H1 (cell line): ENCODE results near the gene CDC42EP4. TPM values are rescaled to one million over a fixed set of nuclear protein-coding genes. Genes with fewer than 3 reads are reported as not detected.
A peak's percentile ranks its signal among the peaks of the same experiment; 100 is the strongest.

Experiments
- CTCF ChIA-PET: fragments of 300-600 bp; sonication (Branson Sonifier 250); formaldehyde crosslinking; loops from one replicate; lab custom pipeline; 2021; ENCODE audit not compliant: partially characterized antibody; lab: Charles Lee
- POLR2A ChIA-PET: fragments of 300-600 bp; sonication (Branson Sonifier 250); formaldehyde crosslinking; loops from one replicate; lab custom pipeline; 2021; ENCODE audit warnings: inconsistent platforms; ENCODE audit not compliant: partially characterized antibody; lab: Charles Lee
- DNase-seq, 2 experiments: peaks; one replicate each; pipeline versions ENCODE4 v3.0.0 to v3.0.0-alpha.2; 2010 to 2022; ENCODE audit warnings: low spot score in 2 of 2, low read depth in 1 of 2, mixed read lengths in 1 of 2
- FAIRE-seq: peaks from 2 replicates; lab custom pipeline; 2011; peaks lifted over from hg19 to GRCh38; lab: Jason Lieb, UNC
- H2AFZ ChIP-seq: 2 replicates; pipeline ENCODE4 v1.8.1; 2012; ENCODE audit warnings: low read length, inconsistent platforms
- H2AK5ac ChIP-seq: 2 replicates; pipeline ENCODE4 v1.6.1; 2013; ENCODE audit warnings: low read depth, low read length
- H2BK120ac ChIP-seq: replicated peaks from 2 replicates; pipeline ENCODE3; 2013; ENCODE audit warnings: low read depth, low read length, inconsistent platforms
- H2BK12ac ChIP-seq: 2 replicates; pipeline ENCODE4 v1.6.1; 2013; ENCODE audit warnings: low read depth, low read length
- H2BK15ac ChIP-seq: 2 replicates; pipeline ENCODE4 v1.6.1; 2013; ENCODE audit warnings: low read length
- H2BK20ac ChIP-seq: 2 replicates; pipeline ENCODE4 v1.6.1; 2013; ENCODE audit warnings: low read length
- H2BK5ac ChIP-seq: 2 replicates; pipeline ENCODE4 v1.6.1; 2013; ENCODE audit warnings: low read depth, low read length
- H3K14ac ChIP-seq: 2 replicates; pipeline ENCODE4 v1.6.1; 2013; ENCODE audit warnings: inconsistent platforms; ENCODE audit not compliant: insufficient read length
- H3K18ac ChIP-seq: 2 replicates; pipeline ENCODE4 v1.6.1; 2013; ENCODE audit warnings: low read length; ENCODE audit errors: extremely low read depth
- H3K23ac ChIP-seq: 2 replicates; pipeline ENCODE4 v1.6.1; 2013; ENCODE audit warnings: inconsistent platforms; ENCODE audit not compliant: insufficient read length
- H3K23me2 ChIP-seq: 2 replicates; pipeline ENCODE4 v1.6.1; 2013; ENCODE audit warnings: low read depth, low read length
- H3K27ac ChIP-seq: 2 replicates; pipeline ENCODE4 v1.6.1; 2011; ENCODE audit warnings: low read depth, low read length, inconsistent platforms
- H3K27me3 ChIP-seq, 4 experiments: replicated peaks in 1 of 4; 1 replicate in 1 of 4; 2 replicates in 3 of 4; pipeline versions ENCODE4 v1.6.1 to v1.8.1; 2011 to 2013; ENCODE audit warnings: low read length in 3 of 4, mild to moderate bottlenecking in 3 of 4, inconsistent platforms in 2 of 4, mixed read lengths in 2 of 4, moderate library complexity in 1 of 4; ENCODE audit not compliant: control insufficient read depth in 3 of 4, insufficient read depth in 3 of 4; ENCODE audit errors: extremely low read depth in 1 of 4
- H3K36me3 ChIP-seq, 4 experiments: 2 replicates each; pipeline versions ENCODE4 v1.6.1 to v1.8.1; 2011 to 2013; ENCODE audit warnings: mild to moderate bottlenecking in 4 of 4, low read length in 3 of 4, moderate library complexity in 2 of 4, control low read depth in 1 of 4, inconsistent platforms in 1 of 4; ENCODE audit not compliant: insufficient read depth in 4 of 4, control insufficient read depth in 2 of 4
- H3K4ac ChIP-seq: replicated peaks from 2 replicates; pipeline ENCODE3; 2013; ENCODE audit warnings: low read length, low read depth, mixed read lengths, inconsistent platforms; ENCODE audit not compliant: insufficient read length
- H3K4me1 ChIP-seq, 4 experiments: replicated peaks in 1 of 4; 1 replicate in 1 of 4; 2 replicates in 3 of 4; pipeline versions ENCODE4 v1.6.1 to v1.8.1; 2011 to 2013; ENCODE audit warnings: low read length in 3 of 4, inconsistent platforms in 2 of 4, mixed read lengths in 1 of 4; ENCODE audit not compliant: insufficient read depth in 4 of 4, control insufficient read depth in 3 of 4
- H3K4me2 ChIP-seq, 2 experiments: 2 replicates each; pipeline versions ENCODE4 v1.6.1 to v1.8.1; 2011 to 2013; ENCODE audit warnings: low read depth in 2 of 2, low read length in 2 of 2, control low read depth in 1 of 2, inconsistent platforms in 1 of 2, mild to moderate bottlenecking in 1 of 2; ENCODE audit not compliant: insufficient read depth in 1 of 2
- H3K4me3 ChIP-seq, 4 experiments: fragments of 200-600, 300-600 bp in 1 of 4; sonication (generic), shearing (Covaris generic), sonication (Bioruptor Twin) in 1 of 4; 2 replicates each; pipeline versions ENCODE4 v1.5.1 to v1.8.1; 2011 to 2016; ENCODE audit warnings: low read length in 4 of 4, low read depth in 3 of 4, control low read depth in 2 of 4, inconsistent platforms in 2 of 4, mild to moderate bottlenecking in 2 of 4, mixed read lengths in 1 of 4, moderate library complexity in 1 of 4; ENCODE audit not compliant: insufficient read depth in 2 of 4; ENCODE audit errors: extremely low read depth in 1 of 4
- H3K56ac ChIP-seq: replicated peaks from 2 replicates; pipeline ENCODE3; 2013; ENCODE audit warnings: low read depth, mild to moderate bottlenecking, mixed read lengths, low read length, inconsistent platforms; ENCODE audit not compliant: insufficient read length
- H3K79me1 ChIP-seq: 2 replicates; pipeline ENCODE4 v1.6.1; 2013; ENCODE audit warnings: low read depth, low read length, control low read depth
- H3K79me2 ChIP-seq, 2 experiments: 2 replicates each; pipeline versions ENCODE4 v1.6.1 to v1.8.1; 2012 to 2013; ENCODE audit warnings: low read length in 2 of 2, mild to moderate bottlenecking in 2 of 2, inconsistent platforms in 1 of 2; ENCODE audit not compliant: insufficient read depth in 2 of 2, control insufficient read depth in 1 of 2
- H3K9ac ChIP-seq, 4 experiments: replicated peaks in 1 of 4; 1 replicate in 1 of 4; 2 replicates in 3 of 4; pipeline versions ENCODE4 v1.6.1 to v1.8.1; 2011 to 2013; ENCODE audit warnings: low read depth in 3 of 4, low read length in 3 of 4, control low read depth in 2 of 4, mild to moderate bottlenecking in 2 of 4, moderate library complexity in 2 of 4, inconsistent platforms in 1 of 4; ENCODE audit errors: extremely low read depth in 1 of 4
- H3K9me3 ChIP-seq, 2 experiments: 2 replicates each; pipeline versions ENCODE4 v1.6.1 to v1.8.1; 2012 to 2013; ENCODE audit warnings: mild to moderate bottlenecking in 2 of 2, moderate library complexity in 2 of 2, control low read depth in 1 of 2, inconsistent platforms in 1 of 2, low read depth in 1 of 2, low read length in 1 of 2, mixed read lengths in 1 of 2; ENCODE audit not compliant: insufficient read depth in 2 of 2
- H4K20me1 ChIP-seq, 2 experiments: replicated peaks in 1 of 2; 2 replicates each; pipeline versions ENCODE3 to v1.8.1; 2011 to 2013; ENCODE audit warnings: inconsistent platforms in 2 of 2, low read length in 2 of 2, mild to moderate bottlenecking in 1 of 2; ENCODE audit not compliant: insufficient read depth in 2 of 2, control insufficient read depth in 1 of 2
- H4K5ac ChIP-seq: 2 replicates; pipeline ENCODE4 v1.6.1; 2013; ENCODE audit warnings: low read length, low read depth, mixed read lengths, inconsistent platforms; ENCODE audit not compliant: insufficient read length
- H4K8ac ChIP-seq: 2 replicates; pipeline ENCODE4 v1.8.0; 2013; ENCODE audit warnings: mild to moderate bottlenecking, moderate library complexity, low read length, inconsistent platforms; ENCODE audit not compliant: insufficient read depth; ENCODE audit errors: extremely low read depth
- H4K91ac ChIP-seq: replicated peaks from 2 replicates; pipeline ENCODE3; 2013; ENCODE audit warnings: low read length, mixed read lengths, inconsistent platforms; ENCODE audit not compliant: insufficient read length
- CHD2 ChIP-seq: IDR thresholded peaks from 2 replicates; pipeline ENCODE4 v1.6.1; 2012; ENCODE audit warnings: low read length, improper control_type of control experiment
- CTBP2 ChIP-seq: IDR thresholded peaks from 2 replicates; pipeline ENCODE4 v1.7.0; 2011; ENCODE audit warnings: borderline replicate concordance, mild to moderate bottlenecking, moderate library complexity, mixed read lengths, low read length; ENCODE audit not compliant: insufficient read depth, insufficient read length
- EGR1 ChIP-seq: IDR thresholded peaks from 2 replicates; pipeline ENCODE4 v1.6.1; 2011; ENCODE audit warnings: low read depth, low read length, borderline replicate concordance
- EP300 ChIP-seq, 2 experiments: IDR thresholded peaks; 1 replicate in 1 of 2; 2 replicates in 1 of 2; pipeline ENCODE4 v1.6.1; 2011 to 2012; ENCODE audit warnings: low read depth in 2 of 2, low read length in 2 of 2, mild to moderate bottlenecking in 2 of 2, borderline replicate concordance in 1 of 2, inconsistent platforms in 1 of 2, moderate library complexity in 1 of 2
- GABPA ChIP-seq: IDR thresholded peaks from 2 replicates; pipeline ENCODE4 v1.6.1; 2011; ENCODE audit warnings: mild to moderate bottlenecking, low read length, moderate library complexity, borderline replicate concordance; ENCODE audit not compliant: insufficient read depth
- KDM1A ChIP-seq: fragments of 200-600, 300-600 bp; sonication (generic); IDR thresholded peaks from 2 replicates; pipeline ENCODE4 v1.7.1; 2016; ENCODE audit warnings: mild to moderate bottlenecking, low read length, borderline replicate concordance
- KDM5A ChIP-seq: fragments of 200-600 bp; IDR thresholded peaks from 2 replicates; pipeline ENCODE4 v1.7.1; 2012; ENCODE audit warnings: mild to moderate bottlenecking, low read length, inconsistent platforms, mixed read lengths
- MAX ChIP-seq: IDR thresholded peaks from 2 replicates; pipeline ENCODE4 v1.6.1; 2012; ENCODE audit warnings: inconsistent platforms
- WGBS, 2 experiments: shearing (Covaris generic) in 1 of 2; methylation state at CpG; one replicate each; pipeline versions ENCODE4 v1.1.6 to v1.1.7; 2013 to 2015; ENCODE audit warnings: low lambda C conversion rate in 2 of 2, mixed read lengths in 2 of 2, inconsistent platforms in 1 of 2, low coverage in 1 of 2, missing lambda C conversion rate in 1 of 2; ENCODE audit not compliant: insufficient replicate concordance in 2 of 2, insufficient coverage in 1 of 2, insufficient read length in 1 of 2; ENCODE audit errors: extremely low coverage in 1 of 2, missing lambda C conversion rate in 1 of 2; 5-methylcytosine and 5-hydroxymethylcytosine counted together
- polyA plus RNA-seq, 7 experiments: library from polyadenylated mRNA; depleted of rRNA in 3 of 7; stranded (reverse) in 5 of 7; unstranded in 2 of 7; fragments of >200 nt in 5 of 7; fragments of 200-250 nt in 2 of 7; gene quantifications; 1 replicate in 5 of 7; 2 replicates in 1 of 7; 4 replicates in 1 of 7; pipeline versions ENCODE4 v1.2.1 to v1.2.3, GENCODE V29; 2011 to 2013; ENCODE audit warnings: missing spikeins in 2 of 7, mixed read lengths in 2 of 7
- total RNA-seq: library from RNA; stranded (reverse); fragmentation: NEBNext Ultra II Directional; extraction: Animal tissue kit (Norgen Biotek cat#: 25700); gene quantifications from 2 replicates; pipeline ENCODE4 v1.2.1, GENCODE V29; 2021
- TF ChIP-seq, protein P1 (sequence below), 3 experiments: IDR thresholded peaks; 1 replicate in 2 of 3; 2 replicates in 1 of 3; pipeline versions ENCODE4 v1.5.1 to v1.6.1; 2011; ENCODE audit warnings: low read length in 3 of 3, mild to moderate bottlenecking in 3 of 3, inconsistent platforms in 2 of 3, low read depth in 1 of 3, moderate library complexity in 1 of 3; ENCODE audit not compliant: insufficient read depth in 1 of 3; ENCODE audit errors: control extremely low read depth in 1 of 3

Gene CDC42EP4
- total and polyA plus RNA-seq, 2 of the 8 experiments (the other 6 are each of a cell fraction or from before 2014, with no cell fraction given): 8.8 to 12.6 TPM

DNA sequence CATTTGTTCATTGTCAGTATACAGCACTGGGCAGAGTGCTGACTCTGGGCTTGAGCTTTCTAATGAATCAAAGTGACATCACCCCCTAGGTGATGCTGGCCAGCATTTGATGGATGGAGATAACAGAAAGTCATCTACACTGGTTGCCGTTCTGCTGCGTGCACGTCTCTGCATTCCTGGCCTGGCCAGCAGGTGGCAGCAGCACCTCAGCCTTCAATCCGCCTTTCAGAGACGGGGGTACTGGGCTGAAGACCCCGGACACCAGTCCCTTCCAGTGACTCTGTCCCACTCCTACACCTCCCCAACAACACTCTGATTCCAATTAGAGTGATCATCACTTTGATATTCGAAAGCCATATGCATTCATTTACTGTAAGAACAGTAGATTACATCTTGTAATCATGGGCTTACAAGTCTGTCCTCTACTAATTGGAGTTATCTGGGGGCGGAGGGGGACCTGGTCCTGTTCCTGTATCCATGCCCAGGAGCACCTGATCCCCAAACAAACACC lies 56.1 kb downstream of the CDC42EP4 start:
- Histone ChIP-seq H3K4me3 (no peak overlapping the region), H4K8ac (no peak overlapping the region), H3K4ac (no peak overlapping the region), H3K56ac (no peak overlapping the region), H3K23ac (no peak overlapping the region), H4K20me1 (no peaks in the 10 kb centered on the region), H3K4me2 (no peak overlapping the region), H2BK5ac (no peak overlapping the region), H2BK120ac (no peak overlapping the region), H2BK15ac (no peak overlapping the region), H3K4me1 (peaks cover 0 to 8% (median 4%) of the 10 kb centered on the region in 4 experiments; a peak in 3 of 7 replicates), H3K18ac (no peak overlapping the region), H3K27me3 (peaks cover 0 to under 1% (median 0%) of the 10 kb centered on the region in 4 experiments; a peak in 1 of 7 replicates), H3K79me2 (no peaks in the 10 kb centered on the region), H3K14ac (no peak overlapping the region), H3K9ac (no peak overlapping the region), H2BK20ac (no peak overlapping the region), H2BK12ac (no peak overlapping the region), H3K23me2 (no peaks in the 10 kb centered on the region), H2AFZ (no peak overlapping the region), H4K91ac (no peak overlapping the region), H3K9me3 (no peaks in the 10 kb centered on the region), H2AK5ac (no peak overlapping the region), H3K36me3 (no peaks in the 10 kb centered on the region), H3K27ac (no peak overlapping the region), H4K5ac (no peak overlapping the region), H3K79me1 (no peaks in the 10 kb centered on the region)
- CTCF ChIA-PET: interaction anchor here (0.6 to 19.7 kb wide), 50 partner anchors 10 to 736 kb away, joined by 3 to 439 read pairs (median 4); partner anchors contain the start of gene CDC42EP4
- peak; percentile 46 to 93 for DNase-seq
- WGBS, 2 experiments: 20% methylated on average over 8 of the region's 8 CpGs; no CpG with 5 or more reads in 1 of the 2 experiments
- POLR2A ChIA-PET: interaction anchor here (0.9 to 2.7 kb wide), 3 partner anchors 102 to 114 kb away, joined by 3 to 7 read pairs (median 4); no protein-coding TSS in a partner anchor
- peak; percentile 87 for FAIRE-seq
- TF ChIP-seq KDM1A (no peak), MAX (0 out of 2 replicates have a peak, but pooled peaks have one; percentile 18), EGR1 (no peak), CHD2 (no peak), KDM5A (no peak; the same call in 1 of the 2 replicates), GABPA (no peak), CTBP2 (no peak), EP300 (IDR thresholded peaks at IDR 0.05; ENCODE audit: borderline replicate concordance in 1 of 2, low read depth in 2 of 2, low read length in 2 of 2) (no peak; a peak in 1 of 3 replicates)
- TF ChIP-seq, protein P1, sequence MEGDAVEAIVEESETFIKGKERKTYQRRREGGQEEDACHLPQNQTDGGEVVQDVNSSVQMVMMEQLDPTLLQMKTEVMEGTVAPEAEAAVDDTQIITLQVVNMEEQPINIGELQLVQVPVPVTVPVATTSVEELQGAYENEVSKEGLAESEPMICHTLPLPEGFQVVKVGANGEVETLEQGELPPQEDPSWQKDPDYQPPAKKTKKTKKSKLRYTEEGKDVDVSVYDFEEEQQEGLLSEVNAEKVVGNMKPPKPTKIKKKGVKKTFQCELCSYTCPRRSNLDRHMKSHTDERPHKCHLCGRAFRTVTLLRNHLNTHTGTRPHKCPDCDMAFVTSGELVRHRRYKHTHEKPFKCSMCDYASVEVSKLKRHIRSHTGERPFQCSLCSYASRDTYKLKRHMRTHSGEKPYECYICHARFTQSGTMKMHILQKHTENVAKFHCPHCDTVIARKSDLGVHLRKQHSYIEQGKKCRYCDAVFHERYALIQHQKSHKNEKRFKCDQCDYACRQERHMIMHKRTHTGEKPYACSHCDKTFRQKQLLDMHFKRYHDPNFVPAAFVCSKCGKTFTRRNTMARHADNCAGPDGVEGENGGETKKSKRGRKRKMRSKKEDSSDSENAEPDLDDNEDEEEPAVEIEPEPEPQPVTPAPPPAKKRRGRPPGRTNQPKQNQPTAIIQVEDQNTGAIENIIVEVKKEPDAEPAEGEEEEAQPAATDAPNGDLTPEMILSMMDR (IDR thresholded peaks at IDR 0.05; ENCODE audit: control extremely low read depth in 1 of 3, insufficient read depth in 1 of 3, low read depth in 1 of 3, low read length in 3 of 3): peak; percentile 94 to 99 (median 98)
